Mononuclear cell (primary cell): ENCODE measurements around the gene OR8D1. TPM values are rescaled to one million over a fixed set of nuclear protein-coding genes. Genes with fewer than 3 reads are reported as not detected.
"Not testable (repeated sequence)": the region's sequence is repeated elsewhere in the genome, so short reads cannot be mapped to it uniquely, and the experiment has no call there.

Experiments
- H3K27me3 ChIP-seq: 2 replicates; pipeline ENCODE4 v1.6.0; 2011; ENCODE audit warnings: low read length, control low read depth; ENCODE audit not compliant: insufficient read depth
- H3K4me1 ChIP-seq: 2 replicates; pipeline ENCODE4 v1.5.1; 2011; ENCODE audit warnings: mild to moderate bottlenecking, low read length, control low read depth; ENCODE audit not compliant: insufficient read depth
- H3K4me3 ChIP-seq: 2 replicates; pipeline ENCODE4 v1.5.1; 2011; ENCODE audit warnings: mild to moderate bottlenecking, low read length, moderate library complexity
- H3K9me3 ChIP-seq: 2 replicates; pipeline ENCODE4 v1.5.1; 2011; ENCODE audit warnings: low read depth, mild to moderate bottlenecking, control low read depth, low read length
- total RNA-seq: library from RNA; depleted of rRNA; stranded (reverse); fragments of >200 nt; gene quantifications from one replicate; pipeline ENCODE4 v1.2.3, GENCODE V29; 2012

Gene OR8D1
- total RNA-seq, 1 donor, result under 0.01 TPM

GRCh38 chr11:124310721-124311120 is 3.0 kb downstream of the OR8D1 start:
- H3K4me3 ChIP-seq, result no peak overlapping the region
- H3K9me3 ChIP-seq, result no peaks in the 10 kb centered on the region
- H3K4me1 ChIP-seq, result no peaks in the 10 kb centered on the region
- no peaks in the 10 kb centered on the region for H3K27me3 ChIP-seq

- H3K4me1 ChIP-seq, result no peaks in the 10 kb centered on the region
These were observed 6.7 kb downstream of the OR8D1 start for GRCh38 chr11:124307093-124307492.

GRCh38 chr11:124302347-124303125 is 11.2 kb downstream of the OR8D1 start:
- H3K4me3 ChIP-seq, result no peak overlapping the region
- H3K27me3 ChIP-seq, result no peaks in the 10 kb centered on the region
- H3K4me1 ChIP-seq, result no peaks in the 10 kb centered on the region
- no peaks in the 10 kb centered on the region for H3K9me3 ChIP-seq

More at GRCh38 chr11:124307093-124307492, 6.7 kb downstream of the OR8D1 start:
- H3K9me3 ChIP-seq, result no peaks in the 10 kb centered on the region
- no peak overlapping the region for H3K4me3 ChIP-seq
- H3K27me3 ChIP-seq, result no peaks in the 10 kb centered on the region

DNA sequence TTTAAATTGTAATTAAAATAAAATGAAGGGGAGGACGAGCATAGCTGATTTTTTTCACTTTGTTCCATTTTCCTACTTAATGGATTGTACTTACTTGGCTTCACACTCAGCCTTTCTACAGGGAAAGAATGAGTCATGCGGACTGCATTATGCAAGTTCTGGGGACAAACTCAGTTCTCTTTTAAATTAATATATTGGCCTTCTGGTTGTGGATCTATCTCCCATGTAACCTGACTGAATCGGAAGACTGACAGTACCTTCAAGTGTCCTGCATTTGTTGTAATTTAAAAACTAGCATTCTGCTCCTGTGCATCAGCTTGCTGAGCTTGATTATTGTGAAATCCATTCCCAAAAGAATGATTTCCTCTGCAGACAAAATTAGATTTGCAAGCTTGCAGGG is 12.2 kb downstream of the OR8D1 start:
- Histone ChIP-seq H3K9me3 (no peaks in the 10 kb centered on the region), H3K27me3 (no peaks in the 10 kb centered on the region), H3K4me3 (no peak overlapping the region), H3K4me1 (no peaks in the 10 kb centered on the region)

GRCh38 chr11:124297921-124298320 is 15.8 kb downstream of the OR8D1 start:
- H3K27me3 ChIP-seq, result no peaks in the 10 kb centered on the region
- no peaks in the 10 kb centered on the region for H3K9me3 ChIP-seq
- no peak overlapping the region for H3K4me3 ChIP-seq
- H3K4me1 ChIP-seq, result no peaks in the 10 kb centered on the region

DNA sequence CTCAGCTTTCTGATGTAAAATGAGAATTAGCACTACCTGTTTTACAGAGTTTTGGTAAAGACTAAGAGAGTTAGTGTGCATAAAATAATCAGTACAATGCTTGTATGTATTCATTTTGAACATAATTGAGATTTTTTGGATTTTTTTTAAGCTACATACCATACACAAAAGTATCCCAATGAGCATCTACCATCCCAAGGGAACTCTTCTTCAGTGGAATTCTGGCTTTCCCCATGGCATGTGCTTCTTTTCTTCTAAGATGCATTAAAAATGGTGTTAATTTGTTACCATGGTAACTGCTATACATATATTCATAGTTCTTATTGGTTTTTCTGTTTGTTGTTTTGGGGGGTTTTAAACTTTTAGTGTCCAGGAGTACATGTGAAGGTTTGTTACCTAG is 17.7 kb downstream of the OR8D1 start:
- Histone ChIP-seq H3K4me1 (no peaks in the 10 kb centered on the region), H3K4me3 (no peak overlapping the region), H3K27me3 (no peaks in the 10 kb centered on the region), H3K9me3 (no peaks in the 10 kb centered on the region)

DNA sequence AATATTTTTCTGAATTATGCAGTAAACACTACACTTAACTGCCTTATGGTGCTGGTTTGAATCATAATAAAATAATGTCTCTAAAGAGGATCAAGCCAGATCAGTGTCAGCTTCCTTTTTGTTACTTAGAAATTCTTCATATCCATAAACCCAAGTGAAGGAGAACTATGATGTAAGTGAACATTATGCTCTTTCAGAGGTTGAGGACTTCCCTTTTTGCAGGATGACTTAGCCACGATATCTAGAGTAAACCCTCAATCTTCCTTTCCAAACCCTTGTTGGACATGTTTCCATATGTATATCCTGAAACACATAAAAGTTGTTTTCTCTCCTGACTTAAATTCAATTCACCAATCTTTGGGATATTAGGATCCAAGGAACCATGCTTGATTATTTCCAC is 19.1 kb downstream of the OR8D1 start:
- Histone ChIP-seq H3K4me1 (no peaks in the 10 kb centered on the region), H3K9me3 (no peaks in the 10 kb centered on the region), H3K4me3 (no peak overlapping the region), H3K27me3 (no peaks in the 10 kb centered on the region)

DNA sequence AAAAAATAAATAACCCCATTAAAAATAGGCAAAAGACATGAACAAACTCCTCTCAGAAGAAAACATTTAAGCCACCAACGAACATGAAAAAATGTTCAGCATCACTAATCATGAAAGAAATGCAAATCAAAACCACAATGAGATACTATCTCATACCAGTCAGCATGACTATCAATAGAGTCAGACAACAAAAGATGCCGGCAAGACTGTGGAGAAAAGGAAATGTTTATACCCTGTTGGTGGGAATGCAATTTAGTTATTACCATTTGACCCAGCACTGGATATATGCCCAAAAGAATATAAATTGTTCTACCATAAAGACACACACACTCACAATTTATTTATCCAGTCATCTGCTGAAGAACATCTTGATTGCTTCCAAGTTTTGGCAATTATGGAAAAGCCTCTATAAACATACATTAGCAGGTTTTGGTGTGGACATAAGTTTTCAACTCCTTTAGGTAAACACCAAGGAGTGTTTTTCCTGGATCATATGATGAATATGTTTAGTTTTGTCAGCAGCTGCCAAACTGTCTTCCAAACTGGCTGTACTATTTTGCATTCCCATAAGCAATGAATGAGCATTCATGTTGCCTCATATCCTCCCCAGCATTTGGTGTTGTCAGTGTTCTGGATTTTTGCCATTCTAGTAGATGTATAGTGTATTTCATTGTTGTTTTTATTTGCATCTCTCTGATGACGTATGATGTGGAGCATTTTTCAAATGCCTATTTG is 28.0 kb downstream of the OR8D1 start:
- Histone ChIP-seq H3K4me1 (no peaks in the 10 kb centered on the region), H3K4me3 (no peak overlapping the region), H3K27me3 (no peaks in the 10 kb centered on the region), H3K9me3 (no peaks in the 10 kb centered on the region)

- H3K27me3 ChIP-seq, result no peaks in the 10 kb centered on the region
- no peaks in the 10 kb centered on the region for H3K9me3 ChIP-seq
- no peak overlapping the region for H3K4me3 ChIP-seq
- H3K4me1 ChIP-seq, result no peaks in the 10 kb centered on the region
These were observed 35.5 kb downstream of the OR8D1 start for GRCh38 chr11:124278261-124278660.

DNA sequence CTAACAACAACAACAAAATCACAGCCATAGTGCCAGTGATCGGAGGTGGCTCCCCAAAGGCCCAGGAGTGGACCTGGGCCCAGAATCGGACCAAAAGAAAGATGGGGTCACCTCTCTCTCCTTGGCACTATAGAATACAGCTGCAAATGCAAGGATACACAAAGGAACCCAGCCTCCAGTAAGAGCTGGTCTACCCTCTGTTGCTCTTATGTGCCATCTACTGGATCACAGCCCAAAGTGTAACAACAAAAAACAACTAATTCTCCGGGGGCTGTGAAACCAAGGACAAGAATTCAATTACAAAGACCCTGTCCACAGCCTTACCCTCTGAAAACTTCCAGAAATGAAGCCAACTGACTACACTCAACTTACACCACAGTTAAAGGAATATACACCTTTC is 35.9 kb downstream of the OR8D1 start:
- no peaks in the 10 kb centered on the region for H3K27me3 ChIP-seq
- H3K4me1 ChIP-seq, result no peaks in the 10 kb centered on the region
- no peaks in the 10 kb centered on the region for H3K9me3 ChIP-seq
- no peak overlapping the region for H3K4me3 ChIP-seq

DNA sequence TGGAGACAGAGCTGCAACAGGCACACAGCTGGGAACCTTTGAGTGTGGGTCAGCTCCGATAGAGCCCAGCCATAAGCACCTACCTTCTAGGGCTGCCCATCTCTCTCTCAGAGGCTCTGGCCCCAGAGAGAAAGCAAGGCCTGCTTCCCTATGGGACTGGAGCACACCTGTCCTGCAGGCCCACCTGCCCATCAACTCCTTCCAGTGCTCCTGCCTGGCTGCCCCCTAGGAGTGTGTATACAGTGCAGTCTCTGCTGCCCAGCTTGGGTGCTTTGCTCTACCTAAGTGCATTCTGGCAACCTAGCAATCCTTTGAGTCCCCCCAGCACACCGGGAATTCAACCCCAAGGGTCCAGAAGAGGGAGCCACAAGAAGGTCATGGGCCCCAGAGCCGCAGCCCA is 36.5 kb downstream of the OR8D1 start:
- Histone ChIP-seq H3K4me3 (no peak overlapping the region), H3K4me1 (no peaks in the 10 kb centered on the region), H3K27me3 (no peaks in the 10 kb centered on the region), H3K9me3 (no peaks in the 10 kb centered on the region)

DNA sequence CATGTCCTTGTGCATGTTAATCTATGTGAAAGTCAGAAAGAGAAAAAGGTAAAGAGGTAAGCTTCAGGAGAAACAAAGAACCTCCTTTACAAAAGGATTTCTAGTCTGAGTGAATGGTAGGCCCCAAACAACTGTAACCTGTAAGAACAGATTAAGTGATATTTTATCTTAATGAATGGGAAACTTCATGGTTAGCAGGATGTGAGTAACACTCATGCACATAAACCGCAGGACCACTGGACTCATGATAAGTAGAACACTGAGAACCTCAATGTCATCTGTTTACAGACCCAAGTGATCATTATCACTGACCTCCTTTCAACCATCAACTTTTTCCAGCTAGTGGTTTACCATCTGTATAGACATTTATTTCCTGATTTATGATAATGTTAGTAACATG is 37.7 kb downstream of the OR8D1 start:
- Histone ChIP-seq H3K4me1 (no peaks in the 10 kb centered on the region), H3K4me3 (no peak overlapping the region), H3K9me3 (no peaks in the 10 kb centered on the region), H3K27me3 (no peaks in the 10 kb centered on the region)

GRCh38 chr11:124274000-124274399 is 39.7 kb downstream of the OR8D1 start:
- H3K9me3 ChIP-seq, result no peaks in the 10 kb centered on the region
- no peaks in the 10 kb centered on the region for H3K4me1 ChIP-seq
- no peaks in the 10 kb centered on the region for H3K27me3 ChIP-seq
- no peak overlapping the region for H3K4me3 ChIP-seq

- H3K27me3 ChIP-seq, H3K4me3 ChIP-seq, H3K9me3 ChIP-seq, H3K4me1 ChIP-seq: not testable (repeated sequence)
These were observed 42.9 kb downstream of the OR8D1 start for GRCh38 chr11:124270886-124271285.

DNA sequence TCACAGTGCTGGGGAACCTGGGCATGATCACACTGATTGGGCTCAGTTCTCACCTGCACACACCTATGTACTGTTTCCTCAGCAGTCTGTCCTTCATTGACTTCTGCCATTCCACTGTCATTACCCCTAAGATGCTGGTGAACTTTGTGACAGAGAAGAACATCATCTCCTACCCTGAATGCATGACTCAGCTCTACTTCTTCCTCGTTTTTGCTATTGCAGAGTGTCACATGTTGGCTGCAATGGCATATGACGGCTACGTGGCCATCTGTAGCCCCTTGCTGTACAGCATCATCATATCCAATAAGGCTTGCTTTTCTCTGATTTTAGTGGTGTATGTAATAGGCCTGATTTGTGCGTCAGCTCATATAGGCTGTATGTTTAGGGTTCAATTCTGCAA is 48.7 kb downstream of the OR8D1 start:
- not testable (repeated sequence) for H3K9me3 ChIP-seq, H3K27me3 ChIP-seq, H3K4me3 ChIP-seq, H3K4me1 ChIP-seq

- Histone ChIP-seq H3K4me1 (no peaks in the 10 kb centered on the region), H3K27me3 (no peaks in the 10 kb centered on the region), H3K4me3 (no peak within 1 kb of the TSS), H3K9me3 (no peaks in the 10 kb centered on the region)
These were observed 57.7 kb downstream of the OR8D1 start, which contains the start of gene OR8G5 for GRCh38 chr11:124256076-124256475. TSS of gene OR8G5 (plus strand) at chr11:124256376. CDS start at chr11:124264932, 8,556 bp downstream.
